Activated CD4-positive, alpha-beta T cell treated with anti-CD3 and anti-CD28 coated beads, Interleukin-2, amount 10 ng/mL, durations not matched to agents 24 days and 14 days (primary cell): ENCODE data around the gene DENND4A. TPM values are rescaled to one million over a fixed set of nuclear protein-coding genes. Genes with fewer than 3 reads are reported as not detected.

Experiments used
- DNase-seq: peaks from one replicate; pipeline ENCODE4 v3.0.0; 2022
- H3K27ac Mint-ChIP-seq: one replicate; pipeline ENCODE4 v1.8.0; 2022; ENCODE audit warnings: mild to moderate bottlenecking, mixed read lengths
- H3K27me3 Mint-ChIP-seq: one replicate; pipeline ENCODE4 v1.8.0; 2022; ENCODE audit warnings: mixed read lengths
- H3K36me3 Mint-ChIP-seq: one replicate; pipeline ENCODE4 v1.8.0; 2022; ENCODE audit warnings: low read depth, mild to moderate bottlenecking, mixed read lengths
- H3K4me1 Mint-ChIP-seq: one replicate; pipeline ENCODE4 v1.8.0; 2021; ENCODE audit warnings: mixed read lengths
- H3K4me3 Mint-ChIP-seq: one replicate; pipeline ENCODE4 v1.8.0; 2022; ENCODE audit warnings: mild to moderate bottlenecking, moderate library complexity, mixed read lengths
- H3K9me3 Mint-ChIP-seq: one replicate; pipeline ENCODE4 v1.8.0; 2021; ENCODE audit warnings: mixed read lengths
- intact Hi-C: fragments of 100-400 bp; cut with micrococcal nuclease; formaldehyde crosslinking; loops from one replicate; pipeline ENCODE4 v1.15.1; 2023
- total RNA-seq: library from RNA; stranded (reverse); gene quantifications from 2 replicates; pipeline ENCODE4 v1.2.3, GENCODE V29; 2022

The DENND4A gene
- total RNA-seq: 44.2 and 48.3 TPM in 2 replicates

DNA sequence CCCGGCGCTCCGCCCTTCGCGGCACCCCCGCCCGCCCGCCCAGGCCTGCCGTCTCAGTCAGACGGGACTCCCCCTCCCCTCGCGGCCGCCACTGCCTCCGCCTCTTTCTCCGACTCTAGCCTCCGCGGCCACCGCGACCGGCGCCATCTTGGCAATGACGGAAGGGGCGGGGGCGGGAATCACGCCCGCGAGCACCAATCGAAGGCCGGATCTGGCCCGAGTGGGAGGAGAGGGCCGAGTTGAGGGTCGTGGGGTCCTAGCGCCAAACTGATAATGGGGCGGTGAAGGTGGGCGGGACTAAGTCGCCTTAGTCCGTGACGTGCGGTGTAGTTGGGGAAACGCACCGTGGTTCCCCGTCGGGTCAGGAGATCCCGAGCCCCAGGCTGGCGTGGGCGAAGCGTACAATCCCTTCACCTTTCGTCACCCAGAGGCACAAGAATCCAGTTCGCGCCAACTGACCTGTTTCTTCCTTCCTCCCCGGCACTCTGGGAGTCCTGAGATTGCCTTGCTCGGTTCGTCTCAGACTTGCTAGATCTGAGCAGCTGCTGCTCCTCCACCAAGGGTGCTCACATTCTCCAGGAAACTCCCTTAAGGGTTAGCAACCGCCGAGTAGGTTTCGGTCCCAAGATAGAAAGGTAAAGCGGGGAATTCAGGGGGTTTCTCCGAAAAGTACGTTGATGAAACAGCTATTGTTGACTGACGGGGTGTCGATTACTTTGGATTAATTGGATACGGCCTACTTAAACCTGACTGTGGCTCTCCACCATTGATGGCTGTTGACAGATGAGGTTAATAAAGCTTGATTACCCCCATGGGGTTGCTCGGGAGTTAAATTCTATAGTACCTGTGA lies at the start of gene DENND4A:
Gene DENND4A (minus strand): TSS at position 156 of the 850 bp plus-strand sequence. CDS start 35,843 bp downstream, outside the sequence.
- Mint-ChIP-seq H3K27ac (peak within 1 kb of the TSS; percentile 99), H3K9me3 (no peaks in the 10 kb centered on the region), H3K4me1 (peaks cover 56% of the 10 kb centered on the region), H3K36me3 (peaks cover 6% of the 10 kb centered on the region), H3K27me3 (no peaks in the 10 kb centered on the region), H3K4me3 (peak within 1 kb of the TSS; percentile 91)
- intact Hi-C loops: loop anchor here (1.0 to 10.0 kb wide), 6 partner anchors 13 to 498 kb away; partner anchors contain the start of genes RAB11A and RNU5A-1
- peak; percentile 100 for DNase-seq

DNA sequence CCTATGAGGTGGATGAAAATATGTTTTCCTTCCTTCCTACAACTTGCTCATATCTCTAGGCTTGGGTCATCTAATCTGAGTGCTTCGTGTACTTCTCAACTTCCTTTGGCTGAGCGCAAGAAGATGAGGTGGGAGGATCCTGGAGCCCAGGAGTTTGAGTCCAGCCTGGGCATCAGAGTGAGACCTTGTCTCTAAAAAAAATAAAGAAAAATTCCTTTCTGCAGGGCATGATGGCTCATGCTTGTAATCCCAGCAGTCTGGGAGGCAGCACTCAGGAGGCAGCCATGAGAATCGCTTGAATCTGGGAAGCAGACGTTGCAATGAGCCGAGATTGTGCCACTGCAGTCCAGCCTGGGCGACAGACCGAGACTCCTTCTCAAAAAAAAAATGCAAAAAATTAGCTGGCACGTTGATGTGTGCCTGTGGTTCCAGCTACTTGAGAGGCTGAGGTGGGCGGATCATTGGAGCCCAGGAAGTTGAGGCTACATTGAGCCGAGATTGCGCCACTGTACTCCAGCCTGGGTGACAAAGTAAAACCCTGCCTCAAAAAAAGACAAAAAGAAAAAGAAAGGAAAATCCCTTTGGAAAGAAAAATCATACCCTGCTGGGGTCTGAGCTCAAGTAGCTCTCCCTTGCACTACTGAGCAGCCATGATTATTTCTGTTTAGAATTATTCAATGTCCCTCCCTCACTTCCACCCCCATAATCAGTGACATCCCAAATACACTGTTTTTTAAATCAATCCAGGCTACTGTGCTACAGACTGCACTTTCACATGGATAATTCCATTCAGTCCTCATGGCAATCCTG lies 49.2 kb upstream of the DENND4A start:
- Mint-ChIP-seq H3K9me3 (no peaks in the 10 kb centered on the region), H3K4me1 (no peaks in the 10 kb centered on the region), H3K27ac (no peak overlapping the region), H3K36me3 (no peaks in the 10 kb centered on the region), H3K4me3 (no peak overlapping the region), H3K27me3 (peaks cover 5% of the 10 kb centered on the region)
- intact Hi-C loops: no loop called here
- DNase-seq: no peak

DNA sequence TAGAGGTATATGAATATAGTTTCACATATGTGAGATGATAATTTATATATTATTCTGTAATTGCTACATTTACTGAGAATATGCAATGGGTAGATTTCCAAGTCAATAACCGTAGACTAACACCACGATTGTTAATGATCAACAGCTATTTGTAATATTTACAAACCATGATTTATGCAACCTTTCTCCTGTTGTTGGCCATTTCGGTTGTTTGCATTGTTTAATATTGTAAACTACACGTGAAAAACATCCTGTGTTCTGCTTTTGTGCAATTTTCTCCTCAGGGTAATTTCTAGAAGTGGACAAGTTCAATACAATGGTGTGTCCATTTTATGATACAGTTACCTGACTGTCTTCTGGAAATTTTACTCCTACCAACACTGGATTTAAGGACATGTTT lies 47.9 kb upstream of the DENND4A start:
- H3K27me3 Mint-ChIP-seq: peaks cover 2% of the 10 kb centered on the region
- no peaks in the 10 kb centered on the region for H3K9me3 Mint-ChIP-seq
- H3K4me1 Mint-ChIP-seq: peaks cover under 1% of the 10 kb centered on the region

DNA sequence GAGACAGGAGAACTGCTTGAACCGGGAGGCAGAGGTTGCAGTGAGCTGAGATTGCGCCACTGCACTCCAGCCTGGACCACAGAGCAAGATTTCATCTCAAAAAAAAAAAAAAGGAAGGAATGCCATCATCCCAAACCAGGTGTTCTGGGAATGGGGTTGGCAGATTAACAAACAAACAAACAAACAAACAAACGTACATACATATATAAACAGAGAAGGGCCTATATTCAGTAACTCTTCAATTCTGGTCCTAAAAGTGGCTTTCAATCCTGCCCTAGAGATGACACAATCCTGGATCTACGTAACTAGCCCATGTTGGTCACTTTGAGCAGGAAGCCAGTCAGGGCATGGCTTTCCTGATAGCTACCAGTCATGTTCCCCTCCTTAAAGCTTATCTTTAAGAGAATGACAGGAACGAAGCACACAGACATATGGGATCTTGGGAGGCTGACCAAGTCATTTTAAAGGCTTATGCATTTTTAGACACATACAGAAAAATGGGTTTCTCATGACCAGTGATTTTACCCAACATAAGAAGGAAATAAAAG lies 47.3 kb upstream of the DENND4A start:
- intact Hi-C loops: no loop called here
- Mint-ChIP-seq H3K27ac (no peak overlapping the region), H3K36me3 (no peaks in the 10 kb centered on the region), H3K4me3 (no peak overlapping the region), H3K9me3 (no peaks in the 10 kb centered on the region), H3K27me3 (peaks cover under 1% of the 10 kb centered on the region), H3K4me1 (peaks cover 3% of the 10 kb centered on the region)
- no peak for DNase-seq

More for the DNA sequence above, 47.9 kb upstream of the DENND4A start:
- intact Hi-C loops: no loop called here
- DNase-seq: no peak
- Mint-ChIP-seq H3K36me3 (no peaks in the 10 kb centered on the region), H3K4me3 (no peak overlapping the region), H3K27ac (no peak overlapping the region)

GRCh38 chr15:65837301-65838294 lies 45.5 kb upstream of the DENND4A start:
- intact Hi-C loops: no loop called here
- no peak for DNase-seq
- no peaks in the 10 kb centered on the region for H3K27me3 Mint-ChIP-seq
- peaks cover 19% of the 10 kb centered on the region for H3K4me1 Mint-ChIP-seq
- H3K36me3 Mint-ChIP-seq: no peaks in the 10 kb centered on the region
- no peaks in the 10 kb centered on the region for H3K9me3 Mint-ChIP-seq
- H3K27ac Mint-ChIP-seq: no peak overlapping the region
- H3K4me3 Mint-ChIP-seq: no peak overlapping the region

DNA sequence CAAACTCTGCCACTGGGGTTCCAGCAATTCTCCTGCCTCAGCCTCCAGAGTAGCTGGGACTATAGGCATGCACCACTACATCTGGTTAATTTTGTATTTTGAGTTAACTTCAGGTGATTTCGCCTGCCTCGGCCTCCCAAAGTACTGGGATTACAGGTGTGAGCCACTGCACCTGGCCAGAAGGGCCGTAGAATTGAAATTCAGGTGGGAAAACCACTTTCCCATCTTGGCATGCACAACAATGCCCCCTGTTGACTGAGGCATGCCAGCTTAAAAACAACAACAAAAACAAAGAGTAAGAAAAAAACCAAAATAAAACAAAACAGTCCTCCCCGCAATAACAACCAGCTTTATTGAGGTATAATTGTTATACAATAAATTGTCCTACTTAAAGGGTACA lies 44.6 kb upstream of the DENND4A start:
- no peak overlapping the region for H3K4me3 Mint-ChIP-seq
- H3K27me3 Mint-ChIP-seq: no peaks in the 10 kb centered on the region
- intact Hi-C loops: no loop called here
- H3K9me3 Mint-ChIP-seq: no peaks in the 10 kb centered on the region
- H3K36me3 Mint-ChIP-seq: no peaks in the 10 kb centered on the region
- H3K27ac Mint-ChIP-seq: no peak overlapping the region
- DNase-seq: peak; percentile 69
- peaks cover 24% of the 10 kb centered on the region for H3K4me1 Mint-ChIP-seq

DNA sequence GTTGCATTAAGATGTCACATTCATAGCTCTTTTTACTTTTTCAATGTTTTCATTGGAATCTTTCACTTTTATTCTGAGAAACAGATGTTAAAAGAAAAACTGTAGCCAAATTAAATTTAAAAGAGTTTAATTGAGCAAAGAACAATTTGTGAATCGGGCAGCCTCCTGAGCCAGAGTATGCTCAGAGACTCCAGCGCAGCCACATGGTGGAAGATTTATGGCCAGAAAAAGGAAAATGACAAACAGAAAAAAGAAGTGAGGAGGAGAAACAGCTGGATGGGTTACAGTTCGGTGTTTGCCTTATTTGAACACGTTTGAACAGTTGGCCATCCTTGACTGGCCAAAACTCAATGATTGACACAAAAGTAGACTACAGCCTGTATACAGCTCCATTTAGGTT lies 43.4 kb upstream of the DENND4A start:
- DNase-seq: no peak
- H3K27ac Mint-ChIP-seq: no peak overlapping the region
- H3K27me3 Mint-ChIP-seq: no peaks in the 10 kb centered on the region
- peaks cover 28% of the 10 kb centered on the region for H3K4me1 Mint-ChIP-seq
- no peak overlapping the region for H3K4me3 Mint-ChIP-seq
- no peaks in the 10 kb centered on the region for H3K36me3 Mint-ChIP-seq
- H3K9me3 Mint-ChIP-seq: no peaks in the 10 kb centered on the region
- intact Hi-C loops: no loop called here

GRCh38 chr15:65834603-65835282 lies 42.6 kb upstream of the DENND4A start:
- Mint-ChIP-seq H3K4me3 (no peak overlapping the region), H3K27me3 (no peaks in the 10 kb centered on the region), H3K36me3 (no peaks in the 10 kb centered on the region), H3K9me3 (no peaks in the 10 kb centered on the region), H3K4me1 (peaks cover 30% of the 10 kb centered on the region), H3K27ac (no peak overlapping the region)
- no peak for DNase-seq
- intact Hi-C loops: no loop called here

DNA sequence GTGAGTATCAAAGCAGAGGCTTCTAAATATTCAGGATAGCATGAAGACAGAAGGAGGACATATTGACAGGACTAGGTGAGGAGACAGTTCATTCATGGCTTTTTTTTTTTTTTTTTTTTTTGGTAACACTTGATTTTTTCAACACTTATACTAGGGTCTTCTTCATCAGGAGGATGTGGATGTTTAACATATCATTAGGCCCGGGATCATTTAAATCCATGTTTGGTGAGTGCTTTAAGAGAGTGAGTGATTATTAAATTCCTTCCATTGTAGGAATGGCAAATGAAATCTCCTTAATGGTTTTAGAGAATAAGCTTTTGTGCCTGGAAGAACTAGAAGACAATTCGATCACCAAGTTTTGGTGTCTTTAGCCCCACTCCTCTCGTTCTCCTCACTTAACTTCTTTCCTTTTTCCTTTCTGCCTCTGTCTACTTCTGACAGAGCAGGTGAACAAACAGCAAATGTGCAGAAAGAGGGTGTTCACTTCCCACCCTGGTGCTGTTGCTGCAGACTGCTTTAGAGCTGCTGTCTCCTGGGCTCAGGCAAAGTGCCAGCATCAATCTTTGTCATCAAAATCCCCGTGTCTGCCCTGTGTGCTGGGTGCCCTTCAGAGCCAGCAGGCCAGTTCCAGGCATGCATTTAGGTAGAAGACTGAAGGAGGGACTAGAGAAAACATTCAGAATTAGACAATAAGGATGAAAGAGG lies 41.6 kb upstream of the DENND4A start:
- H3K9me3 Mint-ChIP-seq: no peaks in the 10 kb centered on the region
- no peaks in the 10 kb centered on the region for H3K36me3 Mint-ChIP-seq
- H3K4me3 Mint-ChIP-seq: peak overlapping the region; percentile 84
- H3K27me3 Mint-ChIP-seq: no peaks in the 10 kb centered on the region
- peaks cover 39% of the 10 kb centered on the region for H3K4me1 Mint-ChIP-seq
- intact Hi-C loops: loop anchor here (2.0 kb wide), 1 partner anchor 15 kb away; no protein-coding TSS in a partner anchor
- peak overlapping the region; percentile 99 for H3K27ac Mint-ChIP-seq
- peak; percentile 64 for DNase-seq

DNA sequence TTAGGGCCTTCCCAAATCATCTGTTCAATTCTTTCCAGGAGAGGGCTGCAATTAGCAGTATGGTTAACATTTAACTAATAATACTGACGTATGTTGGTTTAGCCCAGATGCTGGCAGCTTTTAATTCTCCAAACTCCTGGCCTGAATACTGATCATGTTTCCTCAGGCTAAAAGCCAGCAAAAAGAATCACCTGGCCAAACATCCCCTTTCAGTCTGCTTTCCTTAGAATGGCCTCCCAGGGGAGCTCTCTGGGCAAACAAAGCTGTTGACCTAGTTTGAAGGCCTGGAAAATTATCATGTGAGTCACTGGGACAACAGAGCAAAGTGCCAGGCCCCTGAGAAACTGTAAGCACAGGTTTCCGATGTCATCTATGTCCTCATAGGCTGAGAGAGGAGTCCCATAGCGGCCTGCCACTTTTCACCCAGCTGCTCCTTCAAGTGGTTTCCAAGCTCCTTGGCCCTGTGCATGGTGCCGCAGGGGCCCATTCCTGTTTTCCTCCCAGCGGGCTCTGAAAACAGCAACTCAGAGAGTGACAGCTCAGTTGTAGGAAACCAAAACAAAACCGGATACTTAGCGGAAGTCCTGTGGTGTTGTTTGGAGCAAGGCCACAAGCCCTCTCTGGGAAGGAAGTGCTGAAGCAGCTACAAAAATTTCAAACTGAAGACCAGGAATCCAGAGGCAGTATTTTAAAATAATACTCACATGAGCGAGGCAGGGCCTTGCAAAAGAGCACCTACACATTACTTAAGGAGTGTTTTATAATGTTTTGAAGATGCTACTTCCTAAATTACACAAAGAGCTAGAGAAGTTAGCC lies 40.7 kb upstream of the DENND4A start:
- Mint-ChIP-seq H3K4me3 (peak overlapping the region; percentile 84), H3K27me3 (no peaks in the 10 kb centered on the region), H3K9me3 (no peaks in the 10 kb centered on the region), H3K27ac (peak overlapping the region; percentile 99), H3K36me3 (no peaks in the 10 kb centered on the region), H3K4me1 (peaks cover 48% of the 10 kb centered on the region)
- intact Hi-C loops: loop anchor here (2.0 kb wide), 1 partner anchor 14 kb away; no protein-coding TSS in a partner anchor
- DNase-seq: peak; percentile 90

GRCh38 chr15:65829130-65829764 lies 37.2 kb upstream of the DENND4A start:
- Mint-ChIP-seq H3K4me3 (peak overlapping the region; percentile 34), H3K27me3 (no peaks in the 10 kb centered on the region), H3K4me1 (peaks cover 53% of the 10 kb centered on the region), H3K27ac (peak overlapping the region; percentile 86), H3K36me3 (no peaks in the 10 kb centered on the region), H3K9me3 (no peaks in the 10 kb centered on the region)
- peak; percentile 79 for DNase-seq
- intact Hi-C loops: loop anchor here (1.0 to 5.0 kb wide), 2 partner anchors 37 to 192 kb away; partner anchors contain the start of gene DENND4A
